Activated CD4-positive, CD25-positive, alpha-beta regulatory T cell treated with anti-CD3 and anti-CD28 coated beads, Interleukin-2, amount 50 U/mL, for 24 hours (primary cell): ENCODE data around the gene ABCA4.

Source experiments
- ATAC-seq, 2 donors: fragments of 150-1000 bp; cut with Tn5 transposase; one replicate each; pipeline ENCODE4 v1.10.0; 2021; ENCODE audit warnings: mild to moderate bottlenecking in 1 of 2, moderate library complexity in 1 of 2

ABCA4 gene

GRCh38 chr1:94047949-94048348, 73.0 kb downstream of the ABCA4 start:
- no peak for ATAC-seq

GRCh38 chr1:94045465-94046056, 75.4 kb downstream of the ABCA4 start:
- peak in 1 of 2 donors; percentile 37 for ATAC-seq

GRCh38 chr1:94044891-94045290, 76.1 kb downstream of the ABCA4 start:
- ATAC-seq, result no peak

GRCh38 chr1:94044290-94044790, 76.6 kb downstream of the ABCA4 start:
- ATAC-seq, result no peak

- ATAC-seq, result no peak
Observed at GRCh38 chr1:94043738-94044289, 77.1 kb downstream of the ABCA4 start.

- no peak for ATAC-seq
Observed at GRCh38 chr1:94042388-94042787, 78.6 kb downstream of the ABCA4 start.

GRCh38 chr1:94039871-94040569, 80.9 kb downstream of the ABCA4 start:
- ATAC-seq, result no peak

- no peak for ATAC-seq
Observed at GRCh38 chr1:94039514-94039870, 81.5 kb downstream of the ABCA4 start.

- no peak for ATAC-seq
Observed at GRCh38 chr1:94038511-94038910, 82.4 kb downstream of the ABCA4 start.

GRCh38 chr1:94037392-94038229, 83.3 kb downstream of the ABCA4 start:
- ATAC-seq, result peak; percentile 33 to 50

- ATAC-seq, result no peak
Observed at GRCh38 chr1:94036730-94037129, 84.2 kb downstream of the ABCA4 start.

GRCh38 chr1:94033849-94034248, 87.1 kb downstream of the ABCA4 start:
- no peak for ATAC-seq

- ATAC-seq, result no peak
Observed at GRCh38 chr1:94032637-94033036, 88.3 kb downstream of the ABCA4 start.

- no peak for ATAC-seq
Observed at GRCh38 chr1:94031591-94031990, 89.4 kb downstream of the ABCA4 start.

- no peak for ATAC-seq
Observed at GRCh38 chr1:94031154-94031553, 89.8 kb downstream of the ABCA4 start.

GRCh38 chr1:94029130-94029993, 91.6 kb downstream of the ABCA4 start:
- ATAC-seq, result no peak

GRCh38 chr1:94027721-94028515, 93.0 kb downstream of the ABCA4 start:
- ATAC-seq, result no peak

- ATAC-seq, result no peak
Observed at GRCh38 chr1:94026619-94027380, 94.1 kb downstream of the ABCA4 start.

GRCh38 chr1:94025383-94026340, 95.3 kb downstream of the ABCA4 start:
- ATAC-seq, result no peak
